SK-N-SH (cell line): ENCODE data around the gene HHLA2. TPM values are rescaled to one million over a fixed set of nuclear protein-coding genes. Genes with fewer than 3 reads are reported as not detected.

Experiments
- CTCF ChIA-PET: fragments of 300-600, 350-600 bp; formaldehyde crosslinking; extraction: SDS; loops from one replicate; lab custom pipeline; 2021; lab: Yijun Ruan, JAX
- POLR2A ChIA-PET: fragments of 350-600 bp; sonication (Branson Sonifier 250); formaldehyde crosslinking; extraction: SDS; loops from one replicate; lab custom pipeline; 2020; ENCODE audit warnings: antibody characterized with exemption, inconsistent platforms; lab: Yijun Ruan, JAX
- DNase-seq: peaks from one replicate; pipeline ENCODE4 v3.0.0; 2012
- H2AFZ ChIP-seq: fragments of 200-600 bp; sonication (generic); 2 replicates; pipeline ENCODE4 v1.8.1; 2016; ENCODE audit warnings: antibody characterized with exemption, mild to moderate bottlenecking, low read depth
- H3F3A ChIP-seq: fragments of 200-600 bp; sonication (generic); replicated peaks from 2 replicates; pipeline ENCODE3; 2016; ENCODE audit warnings: antibody characterized with exemption, mild to moderate bottlenecking; ENCODE audit not compliant: insufficient read depth
- H3K27ac ChIP-seq, 2 experiments: fragments of 200-500 bp in 1 of 2; fragments of 200-600 bp in 1 of 2; sonication (Bioruptor generic) in 1 of 2; sonication (generic), shearing (Covaris generic) in 1 of 2; 2 replicates each; pipeline versions ENCODE4 v1.5.1 to v1.6.1; 2014 to 2016; ENCODE audit warnings: low read depth in 2 of 2, inconsistent platforms in 1 of 2, low read length in 1 of 2, mild to moderate bottlenecking in 1 of 2, mixed read lengths in 1 of 2
- H3K27me3 ChIP-seq: fragments of 200-600 bp; sonication (generic), shearing (Covaris generic); 2 replicates; pipeline ENCODE4 v1.6.1; 2016; ENCODE audit warnings: mixed run types; ENCODE audit not compliant: insufficient read depth
- H3K36me3 ChIP-seq, 2 experiments: fragments of 200-500 bp in 1 of 2; fragments of 200-600 bp in 1 of 2; sonication (Bioruptor generic) in 1 of 2; sonication (generic) in 1 of 2; replicated peaks in 1 of 2; 2 replicates each; pipeline versions ENCODE3 to v1.5.1; 2014 to 2016; ENCODE audit warnings: low read length in 1 of 2, mild to moderate bottlenecking in 1 of 2; ENCODE audit not compliant: insufficient read depth in 2 of 2, control insufficient read depth in 1 of 2
- H3K4me1 ChIP-seq, 2 experiments: fragments of 200-500 bp in 1 of 2; fragments of 200-600 bp in 1 of 2; sonication (Bioruptor generic) in 1 of 2; sonication (generic), shearing (Covaris generic) in 1 of 2; 2 replicates each; pipeline versions ENCODE4 v1.5.1 to v1.6.1; 2014 to 2016; ENCODE audit warnings: low read depth in 1 of 2, low read length in 1 of 2, mixed run types in 1 of 2; ENCODE audit not compliant: insufficient read depth in 2 of 2, control insufficient read depth in 1 of 2
- H3K4me2 ChIP-seq: fragments of 200-600 bp; sonication (generic), shearing (Covaris generic); 2 replicates; pipeline ENCODE4 v1.6.1; 2017; ENCODE audit warnings: mixed run types
- H3K4me3 ChIP-seq, 2 experiments: fragments of 200-500 bp in 1 of 2; fragments of 200-600 bp in 1 of 2; sonication (Bioruptor generic) in 1 of 2; sonication (generic), shearing (Covaris generic) in 1 of 2; 2 replicates each; pipeline versions ENCODE4 v1.5.1 to v1.8.1; 2014 to 2016; ENCODE audit warnings: low read depth in 2 of 2, inconsistent platforms in 1 of 2, low read length in 1 of 2, mild to moderate bottlenecking in 1 of 2, mixed read lengths in 1 of 2, moderate library complexity in 1 of 2
- H3K79me2 ChIP-seq: fragments of 200-600 bp; sonication (generic); 2 replicates; pipeline ENCODE4 v1.8.1; 2017; ENCODE audit warnings: mild to moderate bottlenecking; ENCODE audit not compliant: insufficient read depth
- H3K9ac ChIP-seq: fragments of 200-600 bp; sonication (generic); 2 replicates; pipeline ENCODE4 v1.6.1; 2017; ENCODE audit warnings: mixed run types
- H3K9me2 ChIP-seq: fragments of 200-600 bp; sonication (generic); 2 replicates; pipeline ENCODE4 v1.6.1; 2017; ENCODE audit warnings: mixed run types
- H3K9me3 ChIP-seq: fragments of 200-600 bp; sonication (generic); 2 replicates; pipeline ENCODE4 v1.6.1; 2017; ENCODE audit warnings: mixed run types, mild to moderate bottlenecking, moderate library complexity
- H4K20me1 ChIP-seq: fragments of 200-600 bp; sonication (generic); 2 replicates; pipeline ENCODE4 v1.6.1; 2017; ENCODE audit warnings: mild to moderate bottlenecking, mixed run types; ENCODE audit not compliant: insufficient read depth
- CHD2 ChIP-seq: fragments of 150-350 bp; IDR thresholded peaks from 2 replicates; pipeline ENCODE4 v1.6.1; 2018; ENCODE audit warnings: low read length; ENCODE audit not compliant: partially characterized antibody
- ELF1 ChIP-seq: IDR thresholded peaks from 2 replicates; pipeline ENCODE4 v1.4.0; 2012
- EP300 ChIP-seq, 2 experiments: IDR thresholded peaks; 2 replicates each; pipeline versions ENCODE4 v1.4.0 to v1.6.1; 2012; ENCODE audit warnings: borderline replicate concordance in 1 of 2, low read depth in 1 of 2, low read length in 1 of 2
- EZH2phosphoT487 ChIP-seq: fragments of 200-600 bp; sonication (generic); IDR thresholded peaks from 2 replicates; pipeline ENCODE4 v1.6.1; 2017; ENCODE audit warnings: low read depth, mixed run types, mild to moderate bottlenecking, antibody characterized with exemption, moderate library complexity, borderline replicate concordance
- FOSL2 ChIP-seq: IDR thresholded peaks from 2 replicates; pipeline ENCODE4 v1.4.0; 2012; ENCODE audit warnings: low read depth, mild to moderate bottlenecking, moderate library complexity, borderline replicate concordance
- FOXJ3 ChIP-seq: sonication (generic); formaldehyde crosslinking; IDR thresholded peaks from 2 replicates; pipeline ENCODE4 v1.5.1; 2020; ENCODE audit warnings: mild to moderate bottlenecking, missing genetic modification reagents
- FOXM1 ChIP-seq: IDR thresholded peaks from 2 replicates; pipeline ENCODE4 v1.4.0; 2012; ENCODE audit warnings: low read depth, mild to moderate bottlenecking
- GABPA ChIP-seq: IDR thresholded peaks from 2 replicates; pipeline ENCODE4 v1.4.0; 2012; ENCODE audit warnings: low read depth, mild to moderate bottlenecking
- JUND ChIP-seq: IDR thresholded peaks from 2 replicates; pipeline ENCODE4 v1.4.0; 2012
- MEF2A ChIP-seq: IDR thresholded peaks from 2 replicates; pipeline ENCODE4 v1.4.0; 2012; ENCODE audit warnings: low read depth, borderline replicate concordance
- NFIC ChIP-seq: IDR thresholded peaks from 2 replicates; pipeline ENCODE4 v1.4.0; 2012; ENCODE audit warnings: borderline replicate concordance
- PBX3 ChIP-seq: IDR thresholded peaks from 2 replicates; pipeline ENCODE4; 2012
- POLR2AphosphoS5 ChIP-seq: IDR thresholded peaks from 2 replicates; pipeline ENCODE4 v1.6.1; 2012; ENCODE audit warnings: low read depth, low read length
- RXRA ChIP-seq: IDR thresholded peaks from 2 replicates; pipeline ENCODE4 v1.4.0; 2012; ENCODE audit warnings: low read depth, mild to moderate bottlenecking, borderline replicate concordance
- SIN3A ChIP-seq: IDR thresholded peaks from 2 replicates; pipeline ENCODE4 v1.6.1; 2012; ENCODE audit warnings: low read depth, mild to moderate bottlenecking, low read length, moderate library complexity, borderline replicate concordance
- SMC3 ChIP-seq: IDR thresholded peaks from 2 replicates; pipeline ENCODE4 v1.6.1; 2012; ENCODE audit warnings: low read depth, low read length, improper control_type of control experiment
- TAF1 ChIP-seq: IDR thresholded peaks from 2 replicates; pipeline ENCODE4 v1.6.1; 2012; ENCODE audit warnings: low read depth, mild to moderate bottlenecking, low read length, moderate library complexity, borderline replicate concordance
- TEAD4 ChIP-seq: IDR thresholded peaks from 2 replicates; pipeline ENCODE4 v1.4.0; 2012; ENCODE audit warnings: mild to moderate bottlenecking, borderline replicate concordance; ENCODE audit not compliant: insufficient read depth
- USF1 ChIP-seq: IDR thresholded peaks from 2 replicates; pipeline ENCODE4 v1.4.0; 2012; ENCODE audit warnings: low read depth, borderline replicate concordance
- ZBTB33 ChIP-seq: IDR thresholded peaks from 2 replicates; pipeline ENCODE4 v1.4.0; 2012; ENCODE audit warnings: low read depth, borderline replicate concordance
- WGBS: methylation state at CpG from one replicate; pipeline ENCODE4 v1.1.6; 2017; ENCODE audit warnings: low lambda C conversion rate; 5-methylcytosine and 5-hydroxymethylcytosine counted together
- polyA plus RNA-seq, 3 experiments: library from polyadenylated mRNA; depleted of rRNA; stranded (reverse); fragments of >200 nt; gene quantifications; 2 replicates each; pipeline ENCODE4 v1.2.3, GENCODE V29; 2012

The HHLA2 gene
- polyA plus RNA-seq, 1 of the 3 experiments (the other 2 are of a cell fraction) = not detected

GRCh38 chr3:108352176-108352575, 55.8 kb downstream of the HHLA2 start:
- no peaks in the 10 kb centered on the region for H3F3A ChIP-seq
- no peak for TF ChIP-seq ELF1
- TF ChIP-seq MEF2A = no peak
- TF ChIP-seq EZH2phosphoT487 = no peak
- no peak for TF ChIP-seq RXRA
- no peak for TF ChIP-seq POLR2AphosphoS5
- no peak for TF ChIP-seq FOXM1
- no peaks in the 10 kb centered on the region for H3K79me2 ChIP-seq
- H2AFZ ChIP-seq = no peak overlapping the region
- H3K9me3 ChIP-seq = no peaks in the 10 kb centered on the region
- no peaks in the 10 kb centered on the region for H3K9me2 ChIP-seq
- H4K20me1 ChIP-seq = no peaks in the 10 kb centered on the region
- H3K27ac ChIP-seq = no peak overlapping the region; a peak in 1 of 4 replicates
- no peak for DNase-seq
- no peaks in the 10 kb centered on the region for H3K36me3 ChIP-seq
- H3K27me3 ChIP-seq = no peaks in the 10 kb centered on the region
- no peak overlapping the region for H3K9ac ChIP-seq
- ChIA-PET POLR2A (no interaction called here), CTCF (interaction anchor here (1.2 kb wide), 1 partner anchor 126 kb away, joined by 4 read pairs; no protein-coding TSS in a partner anchor)
- 51% methylated on average over 3 of the region's 3 CpGs for WGBS
- H3K4me1 ChIP-seq = peaks cover 0 to 2% of the 10 kb centered on the region in 2 experiments; a peak in 2 of 4 replicates
- no peak overlapping the region for H3K4me2 ChIP-seq
- no peak overlapping the region for H3K4me3 ChIP-seq

GRCh38 chr3:108354562-108354961, 58.2 kb downstream of the HHLA2 start:
- H3K36me3 ChIP-seq = no peaks in the 10 kb centered on the region
- no peak for DNase-seq
- H3F3A ChIP-seq = no peaks in the 10 kb centered on the region
- no peaks in the 10 kb centered on the region for H4K20me1 ChIP-seq
- CTCF ChIA-PET = no interaction called here
- H2AFZ ChIP-seq = no peak overlapping the region
- no peak overlapping the region for H3K27ac ChIP-seq
- no peak overlapping the region for H3K4me2 ChIP-seq
- H3K4me3 ChIP-seq = no peak overlapping the region
- peaks cover 0 to 2% of the 10 kb centered on the region in 2 experiments; a peak in 2 of 4 replicates for H3K4me1 ChIP-seq
- H3K9ac ChIP-seq = no peak overlapping the region
- TF ChIP-seq USF1 (no peak), TAF1 (no peak), TEAD4 (no peak), ELF1 (no peak), RXRA (no peak), FOSL2 (no peak), EP300 (IDR thresholded peaks at IDR 0.05; ENCODE audit: borderline replicate concordance in 1 of 2, low read depth in 1 of 2, low read length in 1 of 2) (no peak), SMC3 (no peak), POLR2AphosphoS5 (no peak), FOXJ3 (CRISPR knock-in tag) (no peak), SIN3A (no peak), CHD2 (no peak), JUND (no peak), PBX3 (no peak), GABPA (no peak), EZH2phosphoT487 (no peak), NFIC (no peak), ZBTB33 (no peak)
- TF ChIP-seq, all 33 proteins: peak for 0
- no peaks in the 10 kb centered on the region for H3K9me2 ChIP-seq
- POLR2A ChIA-PET = no interaction called here
- H3K9me3 ChIP-seq = no peaks in the 10 kb centered on the region
- no peaks in the 10 kb centered on the region for H3K79me2 ChIP-seq
- H3K27me3 ChIP-seq = no peaks in the 10 kb centered on the region
- 92% methylated on average over 1 of the region's 1 CpG for WGBS
